ENCODE results near the gene SIL1.

SIL1 gene

GRCh38 chr5:138986186-138986800 is 211.9 kb downstream of the SIL1 start:
- in situ Hi-C loops (cut with MboI; ENCODE audit: low sequenced_read_pairs): no loop called here

GRCh38 chr5:138985683-138986082 is 212.5 kb downstream of the SIL1 start:
- in situ Hi-C loops (cut with MboI; ENCODE audit: low sequenced_read_pairs): no loop called here

- in situ Hi-C loops (cut with MboI; ENCODE audit: low sequenced_read_pairs): no loop called here
Observed at GRCh38 chr5:138985256-138985655, 212.9 kb downstream of the SIL1 start.

GRCh38 chr5:138983984-138984383 is 214.2 kb downstream of the SIL1 start:
- in situ Hi-C loops (cut with MboI; ENCODE audit: low sequenced_read_pairs): no loop called here

- in situ Hi-C loops (cut with MboI; ENCODE audit: low sequenced_read_pairs): no loop called here
Observed at GRCh38 chr5:138981586-138981985, 216.6 kb downstream of the SIL1 start.

GRCh38 chr5:138981131-138981530 is 217.0 kb downstream of the SIL1 start:
- in situ Hi-C loops (cut with MboI; ENCODE audit: low sequenced_read_pairs): no loop called here

GRCh38 chr5:138980441-138980840 is 217.7 kb downstream of the SIL1 start:
- in situ Hi-C loops (cut with MboI; ENCODE audit: low sequenced_read_pairs): no loop called here

GRCh38 chr5:138979684-138980280 is 218.4 kb downstream of the SIL1 start:
- in situ Hi-C loops (cut with MboI; ENCODE audit: low sequenced_read_pairs): no loop called here

GRCh38 chr5:138978581-138978980 is 219.6 kb downstream of the SIL1 start:
- in situ Hi-C loops (cut with MboI; ENCODE audit: low sequenced_read_pairs): no loop called here

- in situ Hi-C loops (cut with MboI; ENCODE audit: low sequenced_read_pairs): no loop called here
Observed at GRCh38 chr5:138978080-138978479, 220.1 kb downstream of the SIL1 start.

GRCh38 chr5:138975098-138975847 is 222.9 kb downstream of the SIL1 start:
- in situ Hi-C loops (cut with MboI; ENCODE audit: low sequenced_read_pairs): no loop called here

- in situ Hi-C loops (cut with MboI; ENCODE audit: low sequenced_read_pairs): no loop called here
Observed at GRCh38 chr5:138974227-138975063, 223.7 kb downstream of the SIL1 start.

- in situ Hi-C loops (cut with MboI; ENCODE audit: low sequenced_read_pairs): no loop called here
Observed at GRCh38 chr5:138972836-138973235, 225.3 kb downstream of the SIL1 start.

- in situ Hi-C loops (cut with MboI; ENCODE audit: low sequenced_read_pairs): no loop called here
Observed at GRCh38 chr5:138972230-138972629, 225.9 kb downstream of the SIL1 start.

GRCh38 chr5:138969323-138970002 is 228.7 kb downstream of the SIL1 start:
- in situ Hi-C loops (cut with MboI; ENCODE audit: low sequenced_read_pairs): no loop called here

GRCh38 chr5:138968601-138969000 is 229.6 kb downstream of the SIL1 start:
- in situ Hi-C loops (cut with MboI; ENCODE audit: low sequenced_read_pairs): no loop called here

GRCh38 chr5:138967791-138968448 is 230.2 kb downstream of the SIL1 start:
- in situ Hi-C loops (cut with MboI; ENCODE audit: low sequenced_read_pairs): no loop called here

GRCh38 chr5:138966236-138966985 is 231.8 kb downstream of the SIL1 start:
- in situ Hi-C loops (cut with MboI; ENCODE audit: low sequenced_read_pairs): no loop called here

GRCh38 chr5:138965626-138966025 is 232.5 kb downstream of the SIL1 start:
- in situ Hi-C loops (cut with MboI; ENCODE audit: low sequenced_read_pairs): no loop called here

Data from HL-60/S4 treated with phorbol 12-myristate 13-acetate at 8.2 ng/mL for 4 days and 3 days (cell line).